Effector memory CD4-positive, alpha-beta T cell (primary cell): ENCODE data around the gene CNGA4.

ENCODE experiments used
- DNase-seq, 3 donors: peaks; one replicate each; pipeline ENCODE4 v3.0.0-alpha.2; 2020
- H3K27ac ChIP-seq: 2 replicates; pipeline ENCODE4 v1.7.0; 2013; ENCODE audit warnings: mild to moderate bottlenecking, low read length, moderate library complexity; ENCODE audit not compliant: insufficient read depth, poor library complexity, severe bottlenecking
- H3K27me3 ChIP-seq: replicated peaks from 2 replicates; pipeline ENCODE4 v1.7.0; 2013; ENCODE audit warnings: mild to moderate bottlenecking, low read length; ENCODE audit not compliant: insufficient read depth, control insufficient read depth, poor library complexity, severe bottlenecking
- H3K36me3 ChIP-seq: 2 replicates; pipeline ENCODE4 v1.7.0; 2013; ENCODE audit warnings: mild to moderate bottlenecking, low read length, moderate library complexity; ENCODE audit not compliant: control insufficient read depth, insufficient read depth
- H3K4me1 ChIP-seq: 2 replicates; pipeline ENCODE4 v1.7.0; 2013; ENCODE audit warnings: low read length, mild to moderate bottlenecking; ENCODE audit not compliant: control insufficient read depth, insufficient read depth, poor library complexity, severe bottlenecking
- H3K4me3 ChIP-seq: 2 replicates; pipeline ENCODE4 v1.7.0; 2013; ENCODE audit warnings: low read length, low read depth, mild to moderate bottlenecking; ENCODE audit not compliant: insufficient read depth, poor library complexity, severe bottlenecking
- H3K9me3 ChIP-seq: 2 replicates; pipeline ENCODE4 v1.7.0; 2013; ENCODE audit warnings: mild to moderate bottlenecking, low read length, moderate library complexity; ENCODE audit not compliant: control insufficient read depth

The CNGA4 gene

DNA sequence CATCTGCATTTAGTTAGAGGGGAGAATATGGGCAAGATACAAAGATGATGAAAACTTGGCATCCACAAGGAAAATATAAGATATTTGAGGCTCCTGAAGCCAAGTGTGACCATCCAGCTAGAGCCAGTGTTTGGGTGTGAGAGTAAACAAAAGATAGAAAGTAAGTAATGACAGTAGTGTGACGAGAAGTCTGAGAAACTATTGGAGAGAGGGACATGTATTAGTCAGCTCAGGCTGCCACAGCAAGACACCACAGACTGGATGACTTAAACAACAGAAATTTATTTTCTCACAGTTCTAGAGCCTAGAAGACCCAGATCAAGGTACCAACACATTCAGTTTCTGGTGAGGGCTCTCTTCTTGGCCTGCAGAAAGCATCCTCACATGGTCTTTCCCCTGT, 14.3 kb downstream of the CNGA4 start:
- no peak for DNase-seq
- H3K4me1 ChIP-seq: no peaks in the 10 kb centered on the region
- H3K27ac ChIP-seq: no peak overlapping the region
- no peak overlapping the region for H3K4me3 ChIP-seq
- H3K36me3 ChIP-seq: no peaks in the 10 kb centered on the region
- H3K9me3 ChIP-seq: no peaks in the 10 kb centered on the region
- H3K27me3 ChIP-seq: peaks cover 2% of the 10 kb centered on the region

DNA sequence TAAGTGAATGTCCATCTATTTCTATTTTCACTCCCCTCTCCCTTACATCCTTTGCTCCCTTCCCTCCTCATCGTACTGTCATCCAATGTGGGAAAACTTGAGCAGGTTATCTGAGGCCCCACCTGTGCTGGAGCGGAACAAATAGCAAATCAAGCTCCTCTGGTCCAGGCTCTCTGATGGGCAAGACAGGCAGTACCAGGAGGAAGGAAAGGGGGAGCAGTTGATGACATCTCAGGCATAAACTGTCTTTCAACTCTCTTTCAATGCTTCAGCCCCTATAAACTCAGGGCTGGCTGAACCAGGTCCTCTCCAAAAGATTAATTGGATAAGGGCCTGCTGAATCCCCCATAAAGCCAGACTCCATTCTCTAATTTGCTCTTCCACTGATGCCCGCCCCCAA, 19.3 kb downstream of the CNGA4 start:
- DNase-seq: no peak
- Histone ChIP-seq H3K4me1 (peaks cover 13% of the 10 kb centered on the region), H3K4me3 (no peak overlapping the region), H3K27ac (no peak overlapping the region), H3K9me3 (no peaks in the 10 kb centered on the region), H3K27me3 (peaks cover 26% of the 10 kb centered on the region), H3K36me3 (no peaks in the 10 kb centered on the region)

GRCh38 chr11:6258571-6259081, 19.7 kb downstream of the CNGA4 start:
- Histone ChIP-seq H3K4me3 (peak overlapping the region; percentile 58), H3K4me1 (peaks cover 13% of the 10 kb centered on the region), H3K36me3 (no peaks in the 10 kb centered on the region), H3K9me3 (no peaks in the 10 kb centered on the region), H3K27ac (no peak overlapping the region), H3K27me3 (peaks cover 26% of the 10 kb centered on the region)
- DNase-seq: no peak

DNA sequence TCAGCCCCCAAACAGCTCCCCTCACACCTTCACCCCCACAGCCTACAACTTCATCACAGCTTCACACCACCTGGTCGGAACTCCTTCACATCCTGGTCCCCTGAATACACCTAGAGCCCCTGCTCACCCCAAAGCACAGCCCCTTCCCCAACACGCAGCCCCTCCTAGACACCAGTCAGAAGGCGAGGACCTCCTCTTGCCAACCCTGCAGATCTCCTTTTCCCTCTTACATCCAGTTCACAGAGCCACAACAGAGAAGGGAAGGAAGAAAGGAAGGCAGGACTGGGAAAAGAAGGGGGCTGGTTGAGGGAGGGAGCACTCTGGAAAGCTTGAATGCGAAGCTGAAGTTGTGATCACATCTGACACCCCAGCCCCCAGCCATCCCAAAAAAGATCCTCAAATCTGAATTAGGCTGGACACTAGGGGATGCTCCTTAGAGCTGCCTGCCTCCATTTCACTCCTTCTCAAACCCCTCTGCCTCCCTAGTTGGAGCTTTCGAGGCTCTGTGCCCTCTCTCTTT, 21.4 kb downstream of the CNGA4 start:
- H3K4me3 ChIP-seq: peak overlapping the region; percentile 58
- no peaks in the 10 kb centered on the region for H3K36me3 ChIP-seq
- peaks cover 26% of the 10 kb centered on the region for H3K27me3 ChIP-seq

GRCh38 chr11:6263662-6264061, 24.8 kb downstream of the CNGA4 start:
- Histone ChIP-seq H3K27ac (no peak overlapping the region), H3K4me1 (peaks cover 10% of the 10 kb centered on the region), H3K4me3 (no peak overlapping the region), H3K9me3 (no peaks in the 10 kb centered on the region), H3K27me3 (peaks cover 20% of the 10 kb centered on the region), H3K36me3 (no peaks in the 10 kb centered on the region)
- no peak for DNase-seq

More for the DNA sequence above, 21.4 kb downstream of the CNGA4 start:
- H3K4me1 ChIP-seq: peaks cover 13% of the 10 kb centered on the region
- H3K9me3 ChIP-seq: no peaks in the 10 kb centered on the region
- no peak for DNase-seq
- no peak overlapping the region for H3K27ac ChIP-seq

- Histone ChIP-seq H3K9me3 (no peaks in the 10 kb centered on the region), H3K36me3 (no peaks in the 10 kb centered on the region), H3K27me3 (no peaks in the 10 kb centered on the region), H3K4me1 (no peaks in the 10 kb centered on the region), H3K27ac (no peak overlapping the region), H3K4me3 (no peak overlapping the region)
- DNase-seq: no peak
Observed at GRCh38 chr11:6268820-6269219, 29.9 kb downstream of the CNGA4 start.

DNA sequence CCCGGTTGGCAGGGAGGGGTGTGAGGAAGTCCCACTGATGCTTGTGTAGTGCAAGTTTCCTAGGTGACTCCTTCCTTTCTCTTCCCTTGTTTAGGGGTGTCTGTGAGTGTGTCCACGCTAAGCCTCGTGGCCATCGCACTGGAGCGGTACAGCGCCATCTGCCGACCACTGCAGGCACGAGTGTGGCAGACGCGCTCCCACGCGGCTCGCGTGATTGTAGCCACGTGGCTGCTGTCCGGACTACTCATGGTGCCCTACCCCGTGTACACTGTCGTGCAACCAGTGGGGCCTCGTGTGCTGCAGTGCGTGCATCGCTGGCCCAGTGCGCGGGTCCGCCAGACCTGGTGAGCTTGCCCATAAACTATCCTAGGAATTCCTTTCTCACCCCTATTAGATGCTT, 31.1 kb downstream of the CNGA4 start:
- no peaks in the 10 kb centered on the region for H3K27me3 ChIP-seq
- H3K4me3 ChIP-seq: no peak overlapping the region
- no peaks in the 10 kb centered on the region for H3K36me3 ChIP-seq
- no peaks in the 10 kb centered on the region for H3K9me3 ChIP-seq
- no peaks in the 10 kb centered on the region for H3K4me1 ChIP-seq
- no peak for DNase-seq
- H3K27ac ChIP-seq: no peak overlapping the region

DNA sequence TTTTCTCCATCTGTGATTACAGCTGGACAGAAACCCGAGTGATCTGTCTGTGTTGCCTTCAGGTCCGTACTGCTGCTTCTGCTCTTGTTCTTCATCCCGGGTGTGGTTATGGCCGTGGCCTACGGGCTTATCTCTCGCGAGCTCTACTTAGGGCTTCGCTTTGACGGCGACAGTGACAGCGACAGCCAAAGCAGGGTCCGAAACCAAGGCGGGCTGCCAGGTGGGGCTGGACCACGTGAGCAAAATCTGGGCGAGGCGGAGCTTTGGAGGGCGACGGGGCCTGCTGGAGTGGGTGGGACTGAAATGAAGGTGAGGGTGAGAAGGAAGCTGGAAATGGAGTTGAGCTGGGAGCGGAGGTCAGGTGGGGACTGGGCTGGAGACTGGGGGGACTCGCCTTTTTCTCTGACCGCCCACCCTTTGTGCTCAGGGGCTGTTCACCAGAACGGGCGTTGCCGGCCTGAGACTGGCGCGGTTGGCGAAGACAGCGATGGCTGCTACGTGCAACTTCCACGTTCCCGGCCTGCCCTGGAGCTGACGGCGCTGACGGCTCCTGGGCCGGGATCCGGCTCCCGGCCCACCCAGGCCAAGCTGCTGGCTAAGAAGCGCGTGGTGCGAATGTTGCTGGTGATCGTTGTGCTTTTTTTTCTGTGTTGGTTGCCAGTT, 31.8 kb downstream of the CNGA4 start:
- Histone ChIP-seq H3K27ac (no peak overlapping the region), H3K36me3 (no peaks in the 10 kb centered on the region), H3K27me3 (no peaks in the 10 kb centered on the region), H3K4me3 (no peak overlapping the region), H3K9me3 (no peaks in the 10 kb centered on the region), H3K4me1 (no peaks in the 10 kb centered on the region)
- DNase-seq: no peak

- Histone ChIP-seq H3K4me1 (no peaks in the 10 kb centered on the region), H3K36me3 (no peaks in the 10 kb centered on the region), H3K4me3 (no peak overlapping the region), H3K9me3 (no peaks in the 10 kb centered on the region), H3K27ac (no peak overlapping the region), H3K27me3 (no peaks in the 10 kb centered on the region)
- DNase-seq: no peak
Observed at GRCh38 chr11:6271598-6271997, 32.7 kb downstream of the CNGA4 start.

DNA sequence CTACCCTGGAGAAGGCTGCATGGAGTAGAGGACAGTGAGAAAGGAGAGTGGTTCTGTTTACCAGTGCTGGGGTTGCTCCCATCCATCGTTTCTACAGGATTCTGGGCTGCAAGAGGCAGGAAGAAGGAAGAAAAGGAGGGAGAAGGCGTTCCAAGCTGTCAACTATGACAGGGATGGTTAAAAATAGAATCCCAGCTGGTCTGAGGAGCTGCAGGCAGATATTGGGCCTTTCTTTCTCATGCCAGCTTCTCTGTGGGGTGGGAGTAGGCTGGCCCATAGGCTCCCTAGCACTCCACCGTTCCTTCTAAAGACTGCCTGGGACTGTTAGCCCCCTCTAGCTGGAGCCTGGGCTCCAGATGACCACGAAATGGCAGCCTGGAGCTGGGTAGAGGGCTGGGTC, 34.3 kb downstream of the CNGA4 start:
- H3K4me3 ChIP-seq: no peak overlapping the region
- no peak for DNase-seq

More for the DNA sequence above, 34.3 kb downstream of the CNGA4 start:
- no peaks in the 10 kb centered on the region for H3K4me1 ChIP-seq
- H3K27me3 ChIP-seq: no peaks in the 10 kb centered on the region
- no peaks in the 10 kb centered on the region for H3K9me3 ChIP-seq
- no peak overlapping the region for H3K27ac ChIP-seq
- H3K36me3 ChIP-seq: no peaks in the 10 kb centered on the region
